Activated CD4-positive, CD25-positive, alpha-beta regulatory T cell treated with anti-CD3 and anti-CD28 coated beads, Interleukin-2, amount 50 U/mL, for 24 hours (primary cell): Measurements from ENCODE around the gene DNAJC25.
"Not testable (repeated sequence)": the region's sequence is repeated elsewhere in the genome, so short reads cannot be mapped to it uniquely, and the experiment has no call there.

Experiments
- ATAC-seq, 2 donors: fragments of 150-1000 bp; cut with Tn5 transposase; one replicate each; pipeline ENCODE4 v1.10.0; 2021; ENCODE audit warnings: mild to moderate bottlenecking in 1 of 2, moderate library complexity in 1 of 2

DNAJC25 gene

DNA sequence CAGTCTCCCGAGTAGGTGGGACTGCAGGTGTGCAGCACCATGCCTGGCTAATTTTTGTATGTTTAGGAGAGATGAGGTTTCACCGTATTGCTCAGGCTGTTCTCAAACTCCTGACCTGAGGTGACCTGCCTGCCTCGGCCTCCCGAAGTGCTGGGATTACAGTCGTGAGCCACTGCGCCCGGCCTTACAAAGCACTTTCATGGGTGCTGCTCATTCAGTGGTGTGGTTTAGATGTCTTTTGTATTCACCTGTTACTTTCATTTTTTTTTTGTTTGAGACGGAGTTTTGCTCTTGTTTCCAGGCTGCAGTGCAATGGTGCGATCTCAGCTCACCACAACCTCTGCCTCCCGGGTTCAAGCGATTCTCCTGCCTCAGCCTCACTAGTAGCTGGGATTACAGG is 37.5 kb downstream of the DNAJC25 start:
- ATAC-seq: not testable (repeated sequence)

DNA sequence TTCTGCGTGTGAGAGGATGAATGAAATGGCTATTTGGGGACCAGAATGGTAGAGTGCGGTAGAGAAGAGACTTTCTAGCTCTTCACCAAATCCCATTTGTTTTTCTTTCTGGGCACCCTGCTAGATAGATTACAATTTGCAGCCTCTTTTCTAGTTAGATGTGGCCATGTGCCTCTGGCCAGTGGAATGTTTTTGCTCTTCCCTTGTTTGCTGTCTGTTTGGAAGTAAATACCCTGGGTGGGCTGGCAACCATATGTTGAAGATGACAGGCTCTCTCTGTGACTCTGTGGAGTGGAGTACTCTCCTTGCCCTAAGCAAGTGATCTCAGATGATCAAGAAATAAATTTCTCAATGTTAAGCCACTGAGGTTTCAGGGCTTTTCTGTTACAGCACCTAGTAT is 43.2 kb downstream of the DNAJC25 start:
- ATAC-seq: no peak

DNA sequence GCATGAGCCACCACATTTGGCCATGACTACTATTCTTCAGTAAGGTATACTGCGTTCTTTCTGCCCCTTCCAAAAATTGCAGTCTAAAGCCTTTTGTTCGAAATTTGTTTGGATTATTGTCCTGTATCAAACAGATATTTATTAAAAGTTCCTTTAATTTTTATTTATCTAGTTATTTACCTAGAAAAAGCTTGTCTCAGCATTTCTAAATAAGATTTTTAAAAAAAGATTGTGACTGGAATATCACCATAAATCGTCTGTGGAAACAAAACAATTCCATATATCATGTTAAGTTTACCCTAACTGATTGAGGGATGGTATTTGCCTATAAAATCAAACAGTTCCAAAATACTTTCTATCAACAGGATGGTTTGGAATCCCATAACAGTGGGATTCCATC is 45.0 kb downstream of the DNAJC25 start:
- no peak for ATAC-seq

DNA sequence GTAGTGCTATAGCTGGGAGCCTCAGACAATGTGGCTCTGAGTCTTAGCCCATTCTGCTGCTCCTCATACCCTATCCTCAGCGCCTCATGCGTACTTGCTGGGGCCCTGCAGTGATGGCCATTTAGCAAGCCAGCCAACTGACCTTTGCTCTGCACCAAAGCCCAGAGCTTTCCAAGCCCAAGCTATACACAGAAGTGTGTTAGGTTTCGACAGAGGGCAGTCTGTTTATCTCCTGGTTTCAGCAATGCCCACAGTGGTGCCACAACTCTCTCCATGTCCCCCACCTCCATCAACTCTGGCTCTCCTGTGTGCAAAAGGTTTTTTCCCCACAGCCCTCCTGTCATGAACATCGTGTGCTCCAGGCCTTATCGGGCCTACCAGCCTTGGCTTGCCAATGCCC is 47.2 kb downstream of the DNAJC25 start:
- no peak for ATAC-seq

DNA sequence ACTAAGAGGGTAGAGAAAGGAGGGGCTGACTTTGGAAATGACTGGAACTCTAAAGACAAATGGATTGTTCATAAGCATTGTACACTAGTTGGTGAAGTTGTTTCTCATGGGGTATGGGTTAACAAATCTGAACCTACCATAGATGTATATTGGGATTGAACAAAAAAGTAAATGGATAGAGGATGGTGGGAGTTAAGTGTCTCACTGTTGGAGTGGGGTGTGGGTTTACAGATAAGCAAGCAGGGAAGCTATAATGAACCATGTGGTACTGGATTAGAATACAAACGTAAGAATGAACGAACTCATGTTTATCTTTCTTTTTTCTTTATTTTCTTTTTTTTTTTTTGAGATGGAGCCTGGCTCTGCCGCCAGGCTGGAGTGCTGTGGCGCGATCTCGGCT is 48.1 kb downstream of the DNAJC25 start:
- no peak for ATAC-seq

DNA sequence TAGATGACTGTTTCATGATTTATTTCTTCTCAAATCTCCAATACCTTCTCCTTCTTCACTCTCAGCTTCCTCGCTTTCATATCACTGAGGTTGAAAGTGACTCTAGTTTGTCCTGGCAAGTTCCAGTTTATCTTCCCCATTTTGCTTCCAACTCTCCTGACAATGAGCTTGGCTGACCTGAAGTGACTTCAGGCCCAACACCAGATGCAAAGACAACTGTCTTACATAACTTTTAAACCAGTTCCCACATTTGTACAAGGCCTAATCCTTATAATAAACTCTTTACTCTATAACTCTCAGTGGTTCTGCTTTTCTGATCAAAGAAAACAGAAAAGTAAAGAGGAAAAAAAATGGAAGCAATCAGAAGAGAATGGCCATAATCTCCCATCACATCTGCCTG is 52.3 kb downstream of the DNAJC25 start:
- ATAC-seq: no peak

DNA sequence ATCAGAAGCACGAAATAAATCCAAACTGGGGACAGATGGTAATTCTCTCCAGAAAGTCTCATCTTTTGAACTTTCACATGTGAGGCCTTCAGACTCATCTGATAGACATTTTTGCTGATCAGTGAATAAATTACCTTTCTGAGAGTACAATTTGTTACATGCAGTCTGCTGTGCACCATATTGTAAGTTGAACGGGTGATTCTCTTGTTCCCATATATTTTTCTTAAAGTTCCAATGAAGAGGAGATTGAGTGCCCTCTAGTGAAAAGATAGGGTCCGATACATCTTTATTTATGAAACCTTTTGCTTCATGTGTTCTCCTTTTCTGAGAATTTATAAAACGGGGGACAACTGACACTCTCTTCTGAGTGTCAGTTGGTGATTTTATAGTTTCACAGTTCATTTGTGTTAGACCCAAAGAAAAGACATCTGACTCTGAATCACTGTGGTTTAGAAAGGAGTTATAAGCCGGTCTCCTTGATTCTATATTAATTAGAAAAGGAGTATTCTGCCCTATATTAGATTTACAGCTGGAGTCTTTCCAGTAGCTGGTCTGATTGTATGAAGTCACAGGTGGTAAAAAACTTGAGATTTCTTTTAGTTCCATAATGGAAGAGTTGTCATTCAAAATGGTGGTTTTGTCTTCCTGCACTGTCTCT is 60.7 kb downstream of the DNAJC25 start:
- ATAC-seq: no peak

DNA sequence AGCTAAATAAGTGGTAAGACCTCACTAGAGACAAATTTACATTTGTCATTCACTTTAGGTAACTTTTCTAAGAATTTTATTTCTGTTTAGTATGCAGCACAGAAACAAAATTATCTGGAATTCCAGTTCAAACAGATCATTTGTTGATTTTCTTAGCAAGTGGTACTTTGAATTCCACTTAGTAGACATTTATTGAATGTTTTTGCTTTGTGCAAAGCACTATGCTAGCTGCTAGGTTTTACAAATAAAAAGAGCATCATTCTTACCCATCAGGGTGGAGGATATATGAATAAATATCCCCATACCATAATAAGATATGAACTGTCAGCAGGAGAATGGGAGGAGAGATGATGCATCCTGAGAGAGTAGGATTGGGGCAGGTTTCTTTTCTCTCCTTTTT is 65.7 kb downstream of the DNAJC25 start:
- ATAC-seq: no peak

DNA sequence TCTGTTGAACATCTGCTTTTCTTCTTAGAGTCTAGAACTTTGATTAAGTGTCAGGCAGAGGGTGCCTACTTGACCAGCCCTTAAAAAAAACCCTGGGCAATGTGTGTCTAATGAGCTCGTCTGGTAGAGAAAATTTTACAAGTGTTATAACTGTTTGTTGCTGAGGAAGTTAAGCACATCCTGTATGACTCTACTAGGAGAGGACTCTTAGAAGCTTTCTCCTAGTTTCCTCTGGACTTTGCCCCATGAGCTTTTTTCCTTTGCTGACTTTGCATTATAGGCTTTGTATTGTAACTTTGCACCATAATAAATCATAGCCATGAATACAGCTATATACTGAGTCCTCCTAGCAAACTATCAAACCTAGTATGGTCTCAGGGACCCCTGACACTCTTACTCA is 69.6 kb downstream of the DNAJC25 start:
- no peak for ATAC-seq
